H9 (cell line): ENCODE results near the gene CYB5RL. TPM values are rescaled to one million over a fixed set of nuclear protein-coding genes. Genes with fewer than 3 reads are reported as not detected.

ENCODE experiments used
- DNase-seq: peaks from one replicate; pipeline ENCODE4 v3.0.0-alpha.2; 2017
- H2AFZ ChIP-seq: one replicate; pipeline ENCODE4 v1.6.1; 2013; ENCODE audit warnings: mild to moderate bottlenecking, low read length, control low read depth, moderate library complexity
- H2AK5ac ChIP-seq: 2 replicates; pipeline ENCODE4 v1.6.1; 2013; ENCODE audit warnings: low read length, control low read depth, mixed read lengths; ENCODE audit not compliant: insufficient read length
- H2BK120ac ChIP-seq: one replicate; pipeline ENCODE4 v1.6.1; 2013; ENCODE audit warnings: low read depth, mild to moderate bottlenecking, low read length, control low read depth, inconsistent platforms; ENCODE audit not compliant: poor library complexity, severe bottlenecking
- H2BK12ac ChIP-seq: 2 replicates; pipeline ENCODE4 v1.6.1; 2013; ENCODE audit warnings: low read length, control low read depth, mixed read lengths, low read depth; ENCODE audit not compliant: insufficient read length
- H2BK15ac ChIP-seq: 2 replicates; pipeline ENCODE4 v1.6.1; 2013; ENCODE audit warnings: low read depth, low read length, control low read depth
- H2BK20ac ChIP-seq: one replicate; pipeline ENCODE4 v1.6.1; 2013; ENCODE audit warnings: low read depth, mild to moderate bottlenecking, low read length, control low read depth, inconsistent platforms; ENCODE audit not compliant: poor library complexity, severe bottlenecking
- H2BK5ac ChIP-seq: 2 replicates; pipeline ENCODE4 v1.6.1; 2013; ENCODE audit warnings: low read length, control low read depth, mixed read lengths; ENCODE audit not compliant: insufficient read length
- H3K14ac ChIP-seq: 2 replicates; pipeline ENCODE4 v1.6.1; 2013; ENCODE audit warnings: low read length, control low read depth; ENCODE audit not compliant: insufficient read depth
- H3K18ac ChIP-seq: 2 replicates; pipeline ENCODE4 v1.6.1; 2013; ENCODE audit warnings: low read depth, mild to moderate bottlenecking, mixed read lengths, low read length, control low read depth; ENCODE audit not compliant: insufficient read length
- H3K23ac ChIP-seq: 2 replicates; pipeline ENCODE4 v1.6.1; 2013; ENCODE audit warnings: low read length, control low read depth, mixed read lengths, low read depth; ENCODE audit not compliant: insufficient read length
- H3K23me2 ChIP-seq: 2 replicates; pipeline ENCODE4 v1.6.1; 2013; ENCODE audit warnings: low read depth, mild to moderate bottlenecking, mixed read lengths, low read length, control low read depth; ENCODE audit not compliant: insufficient read length, poor library complexity, severe bottlenecking
- H3K27ac ChIP-seq: 2 replicates; pipeline ENCODE4 v1.5.1; 2013; ENCODE audit warnings: low read length, control low read depth, mixed read lengths, low read depth; ENCODE audit not compliant: insufficient read length
- H3K27me3 ChIP-seq: 2 replicates; pipeline ENCODE4 v1.6.1; 2013; ENCODE audit warnings: low read length, control low read depth, inconsistent platforms; ENCODE audit not compliant: insufficient read depth
- H3K4ac ChIP-seq: 2 replicates; pipeline ENCODE4 v1.6.1; 2013; ENCODE audit warnings: low read depth, mild to moderate bottlenecking, control low read depth, inconsistent platforms, low read length, moderate library complexity
- H3K4me1 ChIP-seq: 2 replicates; pipeline ENCODE4 v1.6.1; 2013; ENCODE audit warnings: low read length, control low read depth, inconsistent platforms; ENCODE audit not compliant: insufficient read depth
- H3K4me2 ChIP-seq: 2 replicates; pipeline ENCODE4 v1.6.1; 2013; ENCODE audit warnings: low read length, control low read depth, mixed read lengths; ENCODE audit not compliant: insufficient read length, insufficient read depth
- H3K56ac ChIP-seq: 2 replicates; pipeline ENCODE4 v1.6.1; 2013; ENCODE audit warnings: low read depth, mild to moderate bottlenecking, mixed read lengths, low read length, control low read depth; ENCODE audit not compliant: insufficient read length
- H3K79me1 ChIP-seq: 2 replicates; pipeline ENCODE4 v1.6.1; 2013; ENCODE audit warnings: low read depth, mild to moderate bottlenecking, moderate library complexity, low read length, control low read depth, inconsistent platforms; ENCODE audit not compliant: insufficient read depth, poor library complexity, severe bottlenecking
- H3K79me2 ChIP-seq: 2 replicates; pipeline ENCODE4 v1.6.1; 2013; ENCODE audit warnings: low read length, control low read depth, inconsistent platforms; ENCODE audit not compliant: insufficient read depth
- H3K9ac ChIP-seq: 2 replicates; pipeline ENCODE4 v1.6.1; 2013; ENCODE audit warnings: low read length, control low read depth, mixed read lengths; ENCODE audit not compliant: insufficient read length; ENCODE audit errors: extremely low read depth
- H3K9me3 ChIP-seq: one replicate; pipeline ENCODE4 v1.6.1; 2013; ENCODE audit warnings: low read depth, low read length, inconsistent platforms; ENCODE audit not compliant: control insufficient read depth
- H3T11ph ChIP-seq: one replicate; pipeline ENCODE4 v1.6.1; 2013; ENCODE audit warnings: mild to moderate bottlenecking, low read length, control low read depth, inconsistent platforms
- H4K20me1 ChIP-seq: one replicate; pipeline ENCODE4 v1.6.1; 2013; ENCODE audit not compliant: control insufficient read depth, insufficient read length, insufficient read depth
- H4K5ac ChIP-seq: 2 replicates; pipeline ENCODE4 v1.6.1; 2013; ENCODE audit warnings: low read depth, mild to moderate bottlenecking, mixed read lengths, low read length, control low read depth; ENCODE audit not compliant: insufficient read length
- H4K8ac ChIP-seq: replicated peaks from 2 replicates; pipeline ENCODE4 v1.6.1; 2013; ENCODE audit warnings: low read length, control low read depth, mixed read lengths, low read depth; ENCODE audit not compliant: insufficient read length
- H4K91ac ChIP-seq: 2 replicates; pipeline ENCODE4 v1.6.1; 2013; ENCODE audit warnings: low read depth, mild to moderate bottlenecking, moderate library complexity, mixed read lengths, low read length, control low read depth; ENCODE audit not compliant: insufficient read length
- H3K27ac Mint-ChIP-seq, 3 experiments: 2 replicates in 2 of 3; 3 replicates in 1 of 3; pipeline ENCODE4 v1.8.0; 2020 to 2021; ENCODE audit warnings: mixed read lengths in 3 of 3, mild to moderate bottlenecking in 1 of 3, moderate library complexity in 1 of 3
- H3K27me3 Mint-ChIP-seq: 2 replicates; pipeline ENCODE4 v1.8.0; 2021; ENCODE audit warnings: low read depth, mild to moderate bottlenecking, moderate library complexity, mixed read lengths
- H3K36me3 Mint-ChIP-seq, 3 experiments: 2 replicates in 2 of 3; 3 replicates in 1 of 3; pipeline ENCODE4 v1.8.0; 2020 to 2021; ENCODE audit warnings: low read depth in 3 of 3, mixed read lengths in 3 of 3; ENCODE audit not compliant: insufficient read depth in 1 of 3
- H3K4me1 Mint-ChIP-seq, 2 experiments: 2 replicates each; pipeline ENCODE4 v1.8.0; 2020; ENCODE audit warnings: mixed read lengths in 2 of 2
- H3K4me3 Mint-ChIP-seq, 2 experiments: 2 replicates in 1 of 2; 3 replicates in 1 of 2; pipeline ENCODE4 v1.8.0; 2020 to 2021; ENCODE audit warnings: mild to moderate bottlenecking in 2 of 2, mixed read lengths in 2 of 2, moderate library complexity in 1 of 2
- H3K9me3 Mint-ChIP-seq, 2 experiments: 2 replicates in 1 of 2; 3 replicates in 1 of 2; pipeline ENCODE4 v1.8.0; 2020; ENCODE audit warnings: mild to moderate bottlenecking in 2 of 2, mixed read lengths in 2 of 2, moderate library complexity in 1 of 2
- CTCF ChIP-seq: fragments of 200-600 bp; sonication (generic); conservative IDR thresholded peaks from 3 replicates; pipeline ENCODE4 v1.8.0; 2021; ENCODE audit warnings: antibody characterized with exemption, mild to moderate bottlenecking
- WGBS: extraction: QIAGEN DNeasy Blood & Tissue Kit; methylation state at CpG from one replicate; pipeline ENCODE4 v1.1.7; 2013; ENCODE audit warnings: missing lambda C conversion rate, low lambda C conversion rate, mixed read lengths; ENCODE audit not compliant: insufficient read length; ENCODE audit errors: extremely low coverage; 5-methylcytosine and 5-hydroxymethylcytosine counted together
- total RNA-seq: library from RNA; stranded (reverse); gene quantifications from 2 replicates; pipeline ENCODE4 v1.2.1, GENCODE V29; 2021

CYB5RL gene
- total RNA-seq, 1 experiment from 2014 or later: 12.6 TPM

GRCh38 chr1:54225986-54226559, 26.2 kb upstream of the CYB5RL start:
- H3K56ac ChIP-seq: no peak overlapping the region
- no peak for DNase-seq
- no peaks in the 10 kb centered on the region for H3K27me3 ChIP-seq
- H3K9me3 ChIP-seq: no peaks in the 10 kb centered on the region
- H3K23ac ChIP-seq: no peak overlapping the region
- no peaks in the 10 kb centered on the region for H3K79me2 ChIP-seq
- no peak overlapping the region for H2BK5ac ChIP-seq
- no peak overlapping the region for H4K91ac ChIP-seq
- H3K23me2 ChIP-seq: no peaks in the 10 kb centered on the region
- no peak overlapping the region for H2BK120ac ChIP-seq
- no CpG with 5 or more reads among the region's 20 CpGs for WGBS
- H3K9ac ChIP-seq: no peak overlapping the region
- H3K4me2 ChIP-seq: no peak overlapping the region
- Mint-ChIP-seq H3K27ac (0 out of 7 replicates have a peak overlapping the region, but pooled peaks of 2 of the 3 experiments have one; percentile 19 to 82), H3K9me3 (no peaks in the 10 kb centered on the region), H3K4me1 (peaks cover 32 to 38% of the 10 kb centered on the region in 2 experiments), H3K4me3 (no peak overlapping the region), H3K27me3 (peaks cover 2% of the 10 kb centered on the region; the same call in 1 of the 2 replicates), H3K36me3 (peaks cover 7 to 35% (median 26%) of the 10 kb centered on the region in 3 experiments; a peak in 6 of 7 replicates)
- H3K18ac ChIP-seq: no peak overlapping the region
- no peak overlapping the region for H3K14ac ChIP-seq
- no peaks in the 10 kb centered on the region for H4K20me1 ChIP-seq
- no peak overlapping the region for H2BK20ac ChIP-seq
- no peak for TF ChIP-seq CTCF
- no peak overlapping the region for H4K8ac ChIP-seq
- no peak overlapping the region for H3K27ac ChIP-seq
- no peak overlapping the region for H2AK5ac ChIP-seq
- H3K4me1 ChIP-seq: no peaks in the 10 kb centered on the region
- no peaks in the 10 kb centered on the region for H3K79me1 ChIP-seq
- H4K5ac ChIP-seq: no peak overlapping the region
- H2AFZ ChIP-seq: no peak overlapping the region
- no peak overlapping the region for H2BK12ac ChIP-seq
- H3T11ph ChIP-seq: no peak overlapping the region
- no peak overlapping the region for H3K4ac ChIP-seq
- no peak overlapping the region for H2BK15ac ChIP-seq
